HAP-1 (cell line): ENCODE data around the gene UBE3A.

ENCODE experiments used
- DNase-seq, 2 experiments: peaks; one replicate each; pipeline ENCODE4 v3.0.0-alpha.2; 2016 to 2020; ENCODE audit warnings: low spot score in 2 of 2
- H3K27me3 ChIP-seq: fragments of 250-450 bp; sonication (Bioruptor Pico); 2 replicates; pipeline ENCODE4 v1.5.1; 2020; ENCODE audit warnings: low read depth, mild to moderate bottlenecking, moderate library complexity
- H3K36me3 ChIP-seq: fragments of 250-450 bp; sonication (Bioruptor Pico); replicated peaks from 2 replicates; pipeline ENCODE4 v1.5.1; 2020; ENCODE audit warnings: mild to moderate bottlenecking
- H3K4me1 ChIP-seq: fragments of 250-450 bp; sonication (Bioruptor Pico); 2 replicates; pipeline ENCODE4 v1.5.1; 2020; ENCODE audit warnings: mild to moderate bottlenecking
- H3K4me3 ChIP-seq: fragments of 250-450 bp; sonication (Bioruptor Pico); 2 replicates; pipeline ENCODE4 v1.5.1; 2020; ENCODE audit warnings: mild to moderate bottlenecking, moderate library complexity
- H3K9me3 ChIP-seq: fragments of 250-450 bp; sonication (Bioruptor Pico); 2 replicates; pipeline ENCODE4 v1.5.1; 2020; ENCODE audit warnings: mild to moderate bottlenecking, moderate library complexity
- in situ Hi-C: fragments of 300-500 bp; cut with MboI; formaldehyde crosslinking; loops from 3 replicates; pipeline ENCODE4 v1.14.3; 2020; ENCODE audit warnings: low sequenced_read_pairs, inconsistent platforms, mixed read lengths

Gene UBE3A

GRCh38 chr15:25329696-25330095 lies 109.1 kb downstream of the UBE3A start:
- in situ Hi-C loops: no loop called here

GRCh38 chr15:25327686-25328085 lies 111.1 kb downstream of the UBE3A start:
- Histone ChIP-seq H3K27me3 (no peaks in the 10 kb centered on the region), H3K9me3 (no peaks in the 10 kb centered on the region), H3K4me3 (no peak overlapping the region), H3K4me1 (no peaks in the 10 kb centered on the region), H3K36me3 (peaks cover 3% of the 10 kb centered on the region; the same call in 1 of the 2 replicates)
- in situ Hi-C loops: no loop called here
- DNase-seq: no peak

More at GRCh38 chr15:25329696-25330095, 109.1 kb downstream of the UBE3A start:
- Histone ChIP-seq H3K4me1 (no peaks in the 10 kb centered on the region), H3K9me3 (no peaks in the 10 kb centered on the region), H3K36me3 (peaks cover 3% of the 10 kb centered on the region; the same call in 1 of the 2 replicates), H3K4me3 (no peak overlapping the region), H3K27me3 (no peaks in the 10 kb centered on the region)
- DNase-seq: no peak

- in situ Hi-C loops: no loop called here
- no peaks in the 10 kb centered on the region for H3K9me3 ChIP-seq
Observed at GRCh38 chr15:25325187-25325586, 113.6 kb downstream of the UBE3A start.

GRCh38 chr15:25323420-25323819 lies 115.4 kb downstream of the UBE3A start:
- no peak overlapping the region for H3K4me3 ChIP-seq
- no peaks in the 10 kb centered on the region for H3K27me3 ChIP-seq
- no peaks in the 10 kb centered on the region for H3K4me1 ChIP-seq
- H3K36me3 ChIP-seq: no peaks in the 10 kb centered on the region
- no peaks in the 10 kb centered on the region for H3K9me3 ChIP-seq
- in situ Hi-C loops: no loop called here
- no peak for DNase-seq

More at GRCh38 chr15:25325187-25325586, 113.6 kb downstream of the UBE3A start:
- H3K4me1 ChIP-seq: no peaks in the 10 kb centered on the region
- no peaks in the 10 kb centered on the region for H3K27me3 ChIP-seq
- no peak for DNase-seq
- H3K4me3 ChIP-seq: no peak overlapping the region
- no peaks in the 10 kb centered on the region for H3K36me3 ChIP-seq

GRCh38 chr15:25287823-25288222 lies 151.0 kb downstream of the UBE3A start:
- in situ Hi-C loops: no loop called here
- no peak for DNase-seq
- H3K36me3 ChIP-seq: no peaks in the 10 kb centered on the region
- H3K4me1 ChIP-seq: no peaks in the 10 kb centered on the region
- no peaks in the 10 kb centered on the region for H3K27me3 ChIP-seq
- H3K9me3 ChIP-seq: peaks cover 2% of the 10 kb centered on the region; the same call in 1 of the 2 replicates
- no peak overlapping the region for H3K4me3 ChIP-seq
